AG04450 (cell line): ENCODE measurements around the gene KCNH8. TPM values are rescaled to one million over a fixed set of nuclear protein-coding genes. Genes with fewer than 3 reads are reported as not detected.

Experiments
- CTCF ChIA-PET: fragments of 300-600, 350-600 bp; formaldehyde crosslinking; extraction: SDS; loops from one replicate; lab custom pipeline; 2022; ENCODE audit warnings: antibody characterized with exemption, inconsistent platforms; lab: Charles Lee
- POLR2A ChIA-PET: fragments of 350-600 bp; formaldehyde crosslinking; extraction: SDS; loops from one replicate; lab custom pipeline; 2021; ENCODE audit warnings: antibody characterized with exemption, inconsistent platforms; lab: Yijun Ruan, JAX
- DNase-seq: peaks from one replicate; pipeline ENCODE4 v3.0.0-alpha.2; 2011; ENCODE audit warnings: low read depth, low spot score
- H3K27ac ChIP-seq: one replicate; pipeline ENCODE4 v1.5.1; 2012; ENCODE audit warnings: low read depth, low read length, control low read depth
- H3K27me3 ChIP-seq: one replicate; pipeline ENCODE4 v1.6.0; 2012; ENCODE audit warnings: low read length; ENCODE audit not compliant: control insufficient read depth, insufficient read depth
- H3K4me3 ChIP-seq: 2 replicates; pipeline ENCODE4 v1.5.1; 2011; ENCODE audit warnings: mild to moderate bottlenecking, low read depth, low read length, control low read depth
- H3K9me3 ChIP-seq: 2 replicates; pipeline ENCODE4 v1.5.1; 2012; ENCODE audit warnings: low read length; ENCODE audit not compliant: control insufficient read depth, insufficient read depth
- CTCF ChIP-seq: IDR thresholded peaks from 2 replicates; pipeline ENCODE4 v1.5.1; 2011; ENCODE audit warnings: low read depth, low read length, control low read depth, inconsistent platforms
- polyA plus RNA-seq: library from polyadenylated mRNA; depleted of rRNA; stranded (reverse); fragments of >200 nt; gene quantifications from 2 replicates; pipeline ENCODE4 v1.2.3, GENCODE V29; 2011

KCNH8 gene
- polyA plus RNA-seq, 1 experiment = not detected

- no peak for TF ChIP-seq CTCF
- H3K4me3 ChIP-seq = no peak overlapping the region
- ChIA-PET CTCF (no interaction called here), POLR2A (no interaction called here)
- H3K27me3 ChIP-seq = no peaks in the 10 kb centered on the region
- DNase-seq = no peak
- H3K27ac ChIP-seq = no peak overlapping the region
- peaks cover 11% of the 10 kb centered on the region; the same call in 1 of the 2 replicates for H3K9me3 ChIP-seq
These were observed 288.4 kb downstream of the KCNH8 start for GRCh38 chr3:19436746-19437145.

DNA sequence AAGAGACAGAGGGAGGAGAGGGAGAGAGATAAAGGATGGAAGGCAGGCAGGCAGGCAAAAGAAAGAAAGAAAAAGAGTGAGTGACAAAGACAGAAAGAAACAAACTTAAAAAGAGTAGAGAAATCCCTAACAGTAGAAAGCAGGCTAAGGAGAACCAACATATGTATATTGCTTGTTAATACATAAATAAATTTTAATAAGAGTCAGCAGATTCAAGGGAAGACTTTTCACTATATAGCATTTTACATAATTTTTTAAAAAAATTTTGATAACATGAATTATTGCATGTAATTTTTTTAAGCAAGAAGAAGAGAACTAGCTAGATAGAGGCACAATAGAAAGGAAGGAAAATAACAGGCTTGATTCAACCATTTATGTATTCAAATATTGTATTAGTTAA is 291.6 kb downstream of the KCNH8 start:
- Histone ChIP-seq H3K27ac (no peak overlapping the region), H3K9me3 (peaks cover 7% of the 10 kb centered on the region; the same call in 1 of the 2 replicates), H3K4me3 (no peak overlapping the region), H3K27me3 (no peaks in the 10 kb centered on the region)
- no peak for TF ChIP-seq CTCF
- POLR2A ChIA-PET = no interaction called here
- CTCF ChIA-PET = no interaction called here
- no peak for DNase-seq

- Histone ChIP-seq H3K27me3 (no peaks in the 10 kb centered on the region), H3K27ac (no peak overlapping the region), H3K4me3 (no peak overlapping the region), H3K9me3 (no peaks in the 10 kb centered on the region)
- POLR2A ChIA-PET = no interaction called here
- no peak for TF ChIP-seq CTCF
- CTCF ChIA-PET = no interaction called here
- DNase-seq = no peak
These were observed 297.8 kb downstream of the KCNH8 start for GRCh38 chr3:19446138-19446537.

GRCh38 chr3:19446687-19447086 is 298.4 kb downstream of the KCNH8 start:
- Histone ChIP-seq H3K27ac (no peak overlapping the region), H3K4me3 (no peak overlapping the region), H3K27me3 (no peaks in the 10 kb centered on the region), H3K9me3 (no peaks in the 10 kb centered on the region)
- DNase-seq = no peak
- POLR2A ChIA-PET = no interaction called here
- CTCF ChIA-PET = no interaction called here
- no peak for TF ChIP-seq CTCF

DNA sequence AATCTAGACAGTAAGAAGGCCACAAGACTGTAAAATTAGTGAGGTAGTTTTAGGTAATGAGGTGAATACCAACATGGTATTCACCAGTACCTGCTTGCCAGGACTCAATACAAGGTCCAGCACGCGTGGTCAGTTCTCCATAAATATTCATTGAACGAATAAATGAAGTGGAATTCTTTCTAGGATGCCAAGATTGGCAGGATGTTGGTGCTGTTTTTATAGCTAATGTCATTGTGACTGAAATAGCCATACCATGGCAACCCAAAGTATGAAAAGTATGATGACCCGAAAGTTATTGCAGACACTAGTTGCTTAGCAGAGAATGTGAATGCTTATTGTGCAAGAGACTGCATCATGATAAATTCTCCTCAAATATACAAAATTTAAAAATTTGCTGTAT is 307.2 kb downstream of the KCNH8 start:
- no peak for DNase-seq
- peaks cover 6% of the 10 kb centered on the region for H3K9me3 ChIP-seq
- ChIA-PET CTCF (no interaction called here), POLR2A (no interaction called here)
- no peak overlapping the region for H3K4me3 ChIP-seq
- H3K27ac ChIP-seq = no peak overlapping the region
- no peaks in the 10 kb centered on the region for H3K27me3 ChIP-seq
- TF ChIP-seq CTCF = no peak
